CD4-positive, alpha-beta T cell treated with Interleukin-15 for 1 hour (primary cell): ENCODE results near the gene PPM1E.

ENCODE experiments used
- DNase-seq: peaks from one replicate; pipeline ENCODE4 v3.0.0-alpha.2; 2020

The PPM1E gene

DNA sequence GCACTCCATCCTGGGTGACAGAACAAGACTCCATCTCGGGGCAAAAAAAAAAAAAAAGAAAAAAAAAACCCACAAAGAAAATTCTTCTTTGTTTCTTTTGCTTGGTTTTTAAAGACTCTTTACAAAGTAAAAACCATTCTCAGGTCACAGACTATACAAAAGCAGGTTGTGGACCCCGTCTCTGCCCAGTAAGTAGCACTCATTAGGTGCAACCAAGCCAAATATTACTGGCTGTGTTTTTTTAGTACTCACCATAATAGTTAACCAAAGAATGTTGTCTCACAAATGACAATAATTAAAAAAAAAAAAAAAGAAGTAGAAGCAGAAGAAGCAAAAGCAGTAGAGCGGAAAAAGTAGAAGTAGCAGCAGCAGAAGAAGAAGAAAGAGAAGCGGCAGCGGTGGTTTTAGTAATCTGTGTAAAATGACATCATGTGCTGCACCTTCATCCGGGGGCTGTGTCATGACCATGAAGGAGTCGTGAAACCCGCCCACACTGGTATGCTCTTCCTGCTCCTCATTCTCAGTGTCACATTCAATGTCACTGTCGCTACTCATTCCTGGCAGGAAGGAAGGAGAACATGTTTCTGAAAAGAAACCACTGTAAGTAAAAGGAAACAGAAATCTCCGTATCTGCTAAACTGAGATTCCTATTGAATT is 245.6 kb downstream of the PPM1E start:
- peak; percentile 86 for DNase-seq

DNA sequence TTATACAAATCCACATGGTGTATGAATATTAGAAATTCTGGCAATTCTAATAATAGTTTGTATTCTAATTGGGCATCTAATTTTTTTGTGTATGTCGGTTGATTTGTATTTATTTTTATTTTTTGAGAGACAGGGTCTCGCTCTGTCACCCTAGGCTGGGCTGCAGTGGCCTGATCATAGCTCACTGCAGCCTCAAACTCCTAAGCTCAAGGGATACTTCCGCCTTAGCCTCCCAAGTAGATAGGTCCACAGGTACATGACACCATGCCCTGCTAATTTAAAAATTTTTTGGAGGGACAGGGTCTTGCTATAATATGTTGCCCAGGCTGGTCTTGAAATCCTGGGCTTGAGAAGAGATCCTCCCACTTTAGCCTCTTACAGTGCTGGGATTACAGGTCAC is 246.5 kb downstream of the PPM1E start:
- DNase-seq, result no peak

DNA sequence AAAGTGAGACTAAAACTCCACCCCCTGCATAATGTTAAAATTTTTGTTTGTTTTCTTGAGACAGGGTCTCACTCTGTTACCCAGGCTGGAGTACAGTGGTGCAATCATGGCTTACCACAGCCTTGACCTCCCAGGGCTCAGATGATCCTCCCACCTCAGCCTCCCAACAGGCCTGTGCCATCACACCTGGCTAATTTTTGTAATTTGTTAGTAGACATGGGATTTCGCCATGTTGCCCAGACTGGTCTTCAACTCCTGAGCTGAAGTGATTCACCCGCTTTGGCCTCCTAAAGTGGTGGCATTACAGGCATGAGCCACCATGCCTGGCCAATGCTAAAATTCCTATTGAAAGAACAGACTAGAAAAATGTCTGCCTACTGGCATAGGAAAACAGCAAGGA is 247.2 kb downstream of the PPM1E start:
- no peak for DNase-seq

DNA sequence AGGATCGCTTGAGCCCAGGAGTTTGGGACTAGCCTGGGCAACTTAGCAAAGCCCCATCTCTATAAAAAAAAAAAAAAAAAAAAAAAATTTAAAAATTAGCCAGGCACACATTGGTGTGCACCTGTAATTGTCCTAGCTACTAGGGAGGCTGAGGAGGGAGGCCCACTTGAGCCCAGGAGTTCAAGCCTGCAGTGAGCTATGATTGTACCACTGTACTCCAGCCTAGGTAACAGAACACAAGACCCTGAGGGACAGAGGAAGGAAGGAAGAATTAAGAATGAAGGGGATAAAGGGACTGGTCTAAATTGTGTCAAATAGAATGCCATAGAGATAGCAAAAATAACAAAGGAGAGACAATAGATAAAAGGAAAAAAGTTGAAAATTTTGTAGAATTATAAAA is 248.2 kb downstream of the PPM1E start:
- no peak for DNase-seq

DNA sequence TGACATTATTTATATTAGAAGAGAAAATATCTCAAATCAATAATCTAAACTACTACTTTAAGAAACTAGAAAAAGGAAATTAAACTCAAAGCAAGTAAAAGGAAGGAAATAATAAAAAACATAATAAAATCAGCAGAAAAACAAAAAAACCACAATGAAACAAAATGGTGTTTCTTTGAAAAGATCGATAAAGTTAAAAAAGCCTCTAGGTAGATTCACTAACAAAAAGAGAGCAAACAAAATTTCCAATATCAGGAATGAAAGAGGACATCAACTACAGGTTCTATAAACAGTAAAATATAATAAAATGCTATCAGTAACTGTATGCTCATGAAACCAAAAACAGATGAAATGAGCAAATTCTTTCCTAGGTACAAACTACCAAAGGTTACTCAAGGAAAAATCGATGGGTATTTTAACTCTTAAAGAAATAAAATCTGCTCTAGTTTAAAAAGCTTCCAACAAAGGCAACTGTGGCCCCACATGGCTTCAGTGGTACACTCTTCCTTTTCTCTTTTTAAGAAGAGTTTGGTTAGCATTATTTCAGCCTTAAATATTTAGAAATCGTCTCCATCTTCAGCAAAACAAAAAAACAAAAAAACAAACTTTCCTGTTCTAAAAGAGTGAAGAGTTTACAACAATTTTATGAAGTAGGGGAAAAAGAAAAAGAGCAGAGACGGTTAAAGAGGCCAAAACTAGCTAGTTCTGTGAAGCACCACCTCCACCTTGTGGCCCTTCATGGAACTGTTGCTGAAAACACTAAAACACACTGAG is 248.9 kb downstream of the PPM1E start:
- peak; percentile 65 for DNase-seq

DNA sequence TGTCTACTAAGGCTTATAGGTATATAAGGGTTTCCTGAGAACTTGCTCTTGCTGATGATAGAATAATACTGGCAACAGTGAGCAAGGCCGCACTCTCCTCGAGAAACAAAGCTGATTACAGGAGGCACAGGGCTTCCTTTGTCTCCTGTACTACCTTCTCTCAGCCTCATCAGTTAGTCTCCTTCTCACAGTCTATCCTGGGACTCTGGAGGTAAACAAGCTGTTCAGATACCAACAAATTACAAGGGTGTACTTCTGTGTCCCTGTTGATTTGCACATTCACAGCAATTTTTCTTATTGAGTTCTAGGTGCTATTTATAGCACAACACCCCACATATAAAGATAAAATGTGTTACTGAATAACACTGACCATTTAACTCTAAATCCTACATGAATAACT is 252.3 kb downstream of the PPM1E start:
- no peak for DNase-seq

DNA sequence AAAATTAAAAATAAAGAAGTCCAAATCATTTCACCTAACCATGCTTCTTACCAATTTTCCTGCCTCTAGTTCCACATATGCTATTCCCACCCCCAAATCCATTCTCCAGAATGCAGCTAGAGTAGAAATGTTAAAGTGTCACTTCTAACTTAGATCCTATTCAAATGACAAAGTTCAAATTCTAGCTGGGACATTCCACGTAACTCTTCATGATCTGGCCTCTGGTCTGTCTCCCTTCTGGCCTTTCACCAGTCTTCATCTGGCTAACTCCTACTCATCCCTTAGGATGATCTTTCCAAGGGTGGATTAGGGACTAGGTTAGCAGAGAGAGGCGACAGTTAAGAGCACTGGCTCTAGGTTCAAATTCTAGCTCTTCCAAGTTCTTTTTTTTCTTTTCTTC is 253.1 kb downstream of the PPM1E start:
- no peak for DNase-seq

DNA sequence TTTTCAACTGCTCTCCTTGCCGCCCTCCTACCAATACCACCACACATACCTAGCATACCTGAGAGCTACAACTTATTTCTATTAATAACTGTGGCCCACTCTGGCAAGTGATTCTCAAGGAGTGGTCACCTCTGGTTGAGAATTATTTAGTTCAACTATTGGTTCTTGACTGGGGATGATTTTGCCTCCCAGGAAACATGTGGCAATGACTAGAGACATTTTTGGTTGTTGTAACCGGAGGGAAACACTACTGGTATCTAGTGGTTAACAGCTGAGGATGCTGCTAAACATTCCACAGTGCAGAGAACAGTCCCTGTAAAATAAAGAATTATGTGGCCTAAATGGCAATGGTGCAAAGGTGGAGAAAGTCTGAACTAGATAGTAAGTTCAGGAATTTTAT is 254.4 kb downstream of the PPM1E start:
- no peak for DNase-seq

DNA sequence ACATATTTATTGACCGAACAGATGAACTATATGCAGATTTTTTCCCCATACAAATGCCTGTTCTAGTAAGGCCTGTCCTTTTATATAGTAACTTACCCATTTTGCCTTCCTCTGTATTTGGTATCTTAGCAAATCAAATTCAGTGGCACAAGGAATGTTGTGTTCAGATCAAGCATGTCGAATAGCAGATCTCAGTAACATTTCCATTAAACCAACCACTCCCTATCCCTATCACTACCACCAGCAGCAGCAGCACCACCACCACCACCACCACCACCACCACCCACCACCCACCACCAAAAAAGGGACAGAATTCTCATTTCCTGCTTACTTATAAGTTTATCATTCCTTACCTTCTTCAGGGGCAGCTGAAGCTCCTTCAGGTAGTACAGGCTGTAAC is 256.3 kb downstream of the PPM1E start:
- no peak for DNase-seq

DNA sequence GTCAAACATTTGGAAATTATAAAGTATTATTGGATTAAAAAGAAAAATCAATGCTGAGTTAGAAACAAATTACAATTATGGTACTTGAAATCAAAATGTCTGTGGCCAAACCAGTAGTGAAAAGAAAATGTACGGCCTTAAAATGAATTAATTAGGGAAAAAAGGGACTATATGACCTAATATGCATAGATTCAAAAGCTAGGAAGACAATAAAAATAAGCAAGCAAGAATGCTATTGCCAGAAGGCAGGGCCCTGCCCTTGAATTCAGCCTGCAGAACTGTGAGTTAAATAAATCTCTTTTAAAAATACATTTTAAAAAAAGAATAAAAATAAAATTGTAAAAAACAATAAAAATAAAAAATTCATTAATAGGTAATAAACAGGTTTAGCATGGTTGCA is 262.4 kb downstream of the PPM1E start:
- DNase-seq, result no peak

DNA sequence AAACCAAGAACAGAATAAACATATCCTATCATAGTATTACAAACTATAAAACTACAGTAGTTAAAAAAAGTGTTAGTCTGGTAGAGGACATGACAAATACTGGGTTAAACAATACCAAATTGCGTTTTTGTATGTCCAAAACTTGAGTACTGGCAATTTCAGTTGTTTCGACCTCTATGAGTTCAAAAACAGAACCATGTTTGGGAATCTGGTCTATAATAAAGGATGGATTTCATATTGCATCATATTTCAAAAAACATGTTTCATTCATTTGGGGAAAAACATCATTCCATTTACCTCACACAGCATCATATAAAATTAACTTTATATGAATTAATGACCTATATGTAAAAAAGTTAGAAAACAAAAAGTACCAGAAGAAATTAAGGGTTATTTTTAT is 269.3 kb downstream of the PPM1E start:
- DNase-seq, result no peak

DNA sequence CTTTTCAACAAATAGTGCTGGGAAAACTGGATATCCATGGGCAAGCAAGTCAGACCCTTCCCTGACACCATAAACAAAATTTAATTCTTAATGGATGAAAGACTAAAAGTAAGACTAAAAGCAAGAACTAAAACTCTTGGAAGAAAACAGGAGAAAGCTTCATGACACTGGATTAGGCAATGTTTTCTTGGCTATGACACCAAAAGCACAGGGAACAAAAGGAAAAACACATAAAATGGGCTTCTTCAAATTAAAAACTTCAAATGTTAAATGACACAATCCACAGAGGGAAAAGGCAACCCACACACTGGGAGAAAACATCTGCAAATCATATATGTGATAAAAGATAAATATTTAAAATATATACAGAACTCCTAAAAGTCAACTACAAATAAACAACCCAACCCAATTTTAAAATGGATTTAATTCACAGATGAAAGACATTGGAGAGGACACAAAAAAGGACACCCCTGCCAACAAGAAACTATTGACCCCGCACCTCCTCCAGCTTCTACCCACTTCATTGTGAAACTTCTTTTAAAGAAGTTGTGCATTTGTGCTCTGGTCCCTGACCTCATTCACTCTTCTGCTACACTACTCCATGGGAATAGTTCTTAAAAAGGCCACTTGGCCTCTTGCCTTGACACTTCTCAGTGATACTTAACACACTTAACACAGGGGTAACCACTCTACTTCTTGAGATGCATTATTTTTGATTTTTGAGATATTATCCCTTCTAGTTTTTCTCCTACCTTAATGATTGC is 270.7 kb downstream of the PPM1E start:
- no peak for DNase-seq

DNA sequence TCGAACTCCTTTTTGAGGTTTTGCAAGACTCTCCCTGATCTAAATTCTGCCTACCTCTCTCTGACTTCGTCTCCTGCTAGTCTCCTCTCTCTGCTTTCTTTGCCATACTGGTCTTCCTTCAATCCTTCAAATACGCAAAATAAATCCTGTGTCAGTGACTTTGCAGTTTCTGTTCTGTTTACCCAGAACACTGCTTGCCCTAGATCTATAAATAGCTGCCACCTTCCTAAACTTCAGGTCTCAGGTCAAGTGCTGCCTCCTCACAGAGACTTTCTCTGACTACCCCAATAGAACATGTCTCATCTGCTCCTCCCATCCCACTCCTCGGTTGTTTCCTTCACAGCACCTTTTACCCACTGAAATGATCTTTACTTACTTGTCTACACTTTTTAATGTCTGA is 272.1 kb downstream of the PPM1E start:
- no peak for DNase-seq

DNA sequence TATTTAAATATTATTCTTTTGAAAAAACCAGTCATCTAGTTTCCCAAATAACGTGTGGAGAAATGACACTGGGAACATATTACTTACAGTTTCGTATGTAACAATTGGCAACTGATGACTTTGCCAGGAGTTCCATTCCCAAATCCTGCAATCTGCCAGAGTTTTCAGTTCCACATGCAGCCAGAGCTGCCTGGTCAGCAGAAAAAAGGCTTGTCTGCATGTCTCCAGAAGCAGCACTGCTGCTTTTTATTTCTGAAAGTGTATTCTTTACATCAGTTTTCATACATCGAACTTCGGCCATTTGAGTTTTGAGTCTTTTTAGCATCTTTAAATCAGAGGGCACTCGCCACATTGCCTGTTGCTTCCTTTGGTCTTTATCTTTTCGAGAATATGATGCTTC is 272.7 kb downstream of the PPM1E start:
- DNase-seq, result no peak

DNA sequence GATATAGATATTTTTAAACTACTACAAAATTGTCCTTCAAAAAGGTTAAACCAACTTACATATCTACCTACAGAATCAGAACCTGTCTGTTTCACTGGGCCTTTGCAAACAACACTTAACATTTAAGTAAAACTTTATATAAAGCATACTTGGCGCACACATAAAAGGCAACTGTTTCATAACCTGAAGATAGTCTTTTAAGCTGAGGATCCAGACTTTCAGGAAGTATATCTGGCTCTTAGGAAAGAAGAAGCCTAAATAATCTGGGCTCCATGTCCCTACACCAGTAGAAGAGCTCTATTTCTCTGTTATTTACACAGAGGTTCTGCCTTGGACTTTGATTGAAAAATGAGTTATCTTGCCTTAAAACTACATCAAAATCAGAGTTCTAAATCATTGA is 275.2 kb downstream of the PPM1E start:
- no peak for DNase-seq
